CMK (cell line): ENCODE results near the gene MGMT.
"Not testable (repeated sequence)": the region's sequence is repeated elsewhere in the genome, so short reads cannot be mapped to it uniquely, and the experiment has no call there.

ENCODE experiments used
- DNase-seq: peaks from one replicate; pipeline ENCODE4 v3.0.0-alpha.2; 2010; ENCODE audit warnings: low read depth

Gene MGMT

GRCh38 chr10:129466703-129467358 is at the start of gene MGMT:
Gene MGMT, plus strand, starts transcription at chr10:129467241.
- peak; percentile 67 for DNase-seq

- no peak for DNase-seq
Observed at GRCh38 chr10:129417870-129418269, 49.2 kb upstream of the MGMT start.

- no peak for DNase-seq
Observed at GRCh38 chr10:129418496-129419225, 48.4 kb upstream of the MGMT start.

DNA sequence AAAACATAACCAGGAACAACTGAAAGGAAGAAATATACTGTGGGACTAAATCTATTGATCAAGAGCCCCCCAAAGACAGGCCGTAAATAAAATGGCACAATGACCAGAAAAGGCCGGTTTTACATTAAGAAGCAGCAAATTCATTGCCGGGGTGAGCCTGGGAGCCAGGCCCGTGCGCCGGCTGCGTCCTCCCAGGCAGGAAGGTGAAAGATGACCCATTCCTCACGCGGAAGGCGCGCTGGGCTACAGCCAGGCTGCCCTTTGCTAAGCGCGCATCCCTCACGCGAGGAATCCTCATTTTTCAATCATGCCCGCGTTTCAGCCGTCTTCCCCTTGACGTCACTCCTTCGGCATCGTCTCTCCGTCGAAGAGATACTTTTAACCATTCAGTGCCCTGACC is 47.6 kb upstream of the MGMT start:
- DNase-seq, result no peak

GRCh38 chr10:129421399-129422010 is 45.5 kb upstream of the MGMT start:
- no peak for DNase-seq

GRCh38 chr10:129424978-129425377 is 42.1 kb upstream of the MGMT start:
- no peak for DNase-seq

DNA sequence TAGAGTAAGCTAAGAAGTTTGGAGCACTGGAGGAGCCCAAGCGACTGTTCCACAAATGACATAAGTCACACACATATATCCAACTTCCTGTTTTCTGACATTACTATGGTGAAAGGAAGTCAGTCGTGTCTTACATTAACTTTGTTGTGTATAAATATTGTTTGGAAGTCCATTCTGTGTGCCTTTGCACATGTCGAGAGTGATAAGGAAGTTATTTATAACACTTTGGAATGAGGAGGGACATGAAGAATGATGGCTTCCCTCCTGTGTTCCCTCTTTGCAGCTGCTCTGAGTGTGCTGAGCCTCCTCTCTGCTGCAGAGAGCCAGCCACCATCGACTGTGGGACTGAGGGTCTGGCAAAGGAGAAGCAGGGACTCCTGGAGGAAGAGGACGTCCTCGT is 40.4 kb upstream of the MGMT start:
- no peak for DNase-seq

DNA sequence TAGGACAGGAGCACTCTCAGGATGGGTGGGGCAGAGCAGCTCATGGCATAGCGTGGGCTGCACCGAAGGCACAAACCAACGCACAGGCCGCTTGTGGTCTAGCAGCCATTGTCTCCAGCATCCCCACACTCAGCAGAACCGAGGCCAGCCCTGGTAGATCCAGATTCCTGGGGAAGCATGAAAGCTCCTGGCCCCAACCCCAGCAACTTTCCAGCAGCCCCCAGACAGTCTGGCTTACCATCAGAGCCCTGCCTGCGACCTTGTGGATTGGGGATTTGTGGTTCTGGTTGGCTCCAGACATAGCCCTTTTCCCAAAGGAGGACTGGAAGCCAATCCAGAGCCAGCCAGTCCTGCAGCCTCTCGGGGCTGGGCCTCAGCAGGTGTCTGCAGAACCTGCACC is 33.8 kb upstream of the MGMT start:
- no peak for DNase-seq

DNA sequence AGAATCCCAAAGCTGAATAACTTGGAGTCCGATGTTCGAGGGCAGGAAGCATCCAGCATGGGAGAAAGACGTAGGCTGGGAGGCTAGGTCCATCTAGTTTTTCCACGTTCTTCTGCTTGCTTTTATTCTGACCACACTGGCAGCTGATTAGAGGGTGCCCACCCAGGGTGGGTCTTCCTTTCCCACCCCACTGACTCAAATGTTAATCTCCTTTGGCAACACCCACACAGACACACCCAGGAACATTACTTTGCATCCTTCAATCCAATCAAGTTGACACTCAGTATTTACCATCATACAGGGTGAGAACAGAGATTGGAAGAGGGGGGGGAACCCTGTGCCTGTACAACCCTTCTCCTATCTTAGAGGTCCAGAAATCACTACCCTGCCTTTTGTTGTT is 31.3 kb upstream of the MGMT start:
- DNase-seq, result not testable (repeated sequence)

DNA sequence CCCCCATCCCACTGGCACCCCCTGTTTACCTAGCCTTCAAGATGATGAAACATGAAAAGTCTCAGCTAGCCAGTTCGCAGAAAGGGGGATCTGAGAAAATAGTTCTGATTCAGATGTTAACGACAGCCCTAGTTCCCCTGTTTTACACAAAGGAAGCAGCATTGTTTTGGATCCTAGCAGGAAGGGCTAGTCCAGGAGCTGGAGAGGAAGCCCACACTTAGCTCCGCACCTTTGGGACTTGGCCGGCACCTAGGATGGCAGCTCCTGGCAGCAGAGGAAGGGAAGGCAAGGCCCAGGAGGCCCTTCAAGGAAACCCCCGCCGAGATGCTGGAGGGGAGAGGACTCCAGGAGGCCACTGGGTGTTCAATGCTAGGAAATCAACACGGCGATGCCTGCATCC is 29.0 kb upstream of the MGMT start:
- DNase-seq, result no peak

DNA sequence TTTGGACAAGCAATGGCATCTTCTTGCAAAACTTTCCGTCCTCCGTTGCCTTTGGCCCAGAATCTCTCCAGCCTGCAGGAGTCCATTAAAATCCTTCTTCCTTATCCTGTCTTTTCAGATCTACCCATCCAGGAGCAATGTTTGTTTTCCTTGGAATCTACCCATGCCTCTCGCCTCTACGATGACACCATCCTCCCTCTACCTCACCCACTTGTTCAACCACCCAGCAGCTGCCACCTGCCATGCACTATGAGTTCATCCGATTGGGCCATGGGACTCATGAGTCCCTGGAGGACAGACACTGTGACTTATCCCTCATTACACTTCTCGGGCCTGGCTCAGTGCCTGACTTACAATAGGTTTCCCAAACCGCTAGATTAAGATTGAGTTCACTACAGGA is 26.8 kb upstream of the MGMT start:
- no peak for DNase-seq

GRCh38 chr10:129440722-129441316 is 26.2 kb upstream of the MGMT start:
- no peak for DNase-seq

- no peak for DNase-seq
Observed at GRCh38 chr10:129441372-129442009, 25.6 kb upstream of the MGMT start.

DNA sequence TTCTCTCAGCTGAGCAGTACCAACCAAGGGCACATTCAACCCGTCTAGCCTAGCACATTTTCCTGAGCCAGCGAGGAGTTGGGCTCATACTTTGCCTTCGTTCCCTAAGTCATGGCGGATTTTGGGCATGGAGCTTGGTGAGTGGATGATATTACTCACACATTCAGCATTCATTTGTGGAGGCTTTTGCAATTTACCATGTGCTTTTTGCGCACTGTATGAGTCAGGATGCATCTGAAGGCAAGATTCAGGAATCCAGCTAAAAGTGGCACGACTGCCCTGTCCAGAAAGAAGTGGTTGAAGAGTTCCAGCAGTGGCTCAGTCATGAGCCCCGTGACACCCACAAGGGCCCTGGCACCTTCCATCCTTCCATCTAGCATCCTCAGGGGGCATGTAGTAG is 24.2 kb upstream of the MGMT start:
- DNase-seq, result no peak

GRCh38 chr10:129444359-129444758 is 22.7 kb upstream of the MGMT start:
- DNase-seq, result no peak

DNA sequence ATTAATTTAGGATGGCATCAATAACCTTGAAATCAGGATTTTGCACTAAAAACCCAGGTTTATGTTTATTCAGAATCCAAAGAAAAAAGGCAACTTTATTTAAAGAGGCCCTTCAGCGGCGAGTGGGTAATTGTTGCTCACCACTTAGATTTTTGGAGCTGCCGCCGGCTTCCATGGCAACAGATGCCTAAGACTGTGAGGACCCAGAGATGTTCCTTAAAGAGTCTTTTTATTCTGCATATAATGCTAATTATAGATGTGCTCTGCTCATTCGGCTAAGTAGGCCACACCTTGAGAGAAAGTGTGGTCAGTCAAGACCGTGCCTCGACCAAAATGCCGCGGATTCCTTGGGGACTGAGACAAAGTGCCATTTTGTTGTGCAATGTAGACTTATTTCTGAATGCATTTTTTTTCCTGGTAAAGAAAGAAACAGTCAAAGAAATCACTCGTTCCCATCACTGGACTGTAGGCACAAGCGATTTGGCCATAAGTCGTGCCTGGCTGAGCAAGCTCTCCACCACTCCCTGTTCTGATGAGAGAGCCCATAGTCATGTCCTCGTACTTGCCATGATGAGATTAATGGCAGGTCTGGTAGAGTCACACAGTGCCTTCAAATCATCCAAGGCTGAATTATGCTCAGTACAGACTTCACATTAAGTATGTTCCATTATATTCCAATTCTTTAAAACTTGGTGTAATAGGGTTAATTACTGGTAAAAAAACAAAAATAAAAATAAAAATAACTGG is 21.4 kb upstream of the MGMT start:
- no peak for DNase-seq

DNA sequence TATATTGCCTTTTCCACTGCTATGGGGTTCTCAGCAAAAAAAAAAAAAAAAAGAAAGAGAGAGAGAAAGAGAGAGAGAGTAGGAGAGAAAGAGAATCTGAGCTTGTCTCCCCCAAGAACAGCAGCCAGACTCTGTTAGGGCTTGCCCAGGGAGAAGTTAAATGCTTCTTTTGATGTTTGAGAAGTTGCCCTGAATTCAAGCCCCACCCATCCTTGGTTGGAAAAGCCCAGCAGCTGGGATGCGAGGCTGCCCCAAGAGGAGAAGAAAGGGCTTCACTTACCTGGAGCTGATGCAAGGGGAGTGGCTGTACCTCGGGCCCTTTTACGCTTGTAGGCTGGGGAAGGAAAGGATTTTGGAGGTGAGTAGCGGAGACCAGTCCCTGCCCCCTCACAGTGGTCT is 20.9 kb upstream of the MGMT start:
- no peak for DNase-seq

- DNase-seq, result no peak
Observed at GRCh38 chr10:129447486-129447885, 19.6 kb upstream of the MGMT start.

DNA sequence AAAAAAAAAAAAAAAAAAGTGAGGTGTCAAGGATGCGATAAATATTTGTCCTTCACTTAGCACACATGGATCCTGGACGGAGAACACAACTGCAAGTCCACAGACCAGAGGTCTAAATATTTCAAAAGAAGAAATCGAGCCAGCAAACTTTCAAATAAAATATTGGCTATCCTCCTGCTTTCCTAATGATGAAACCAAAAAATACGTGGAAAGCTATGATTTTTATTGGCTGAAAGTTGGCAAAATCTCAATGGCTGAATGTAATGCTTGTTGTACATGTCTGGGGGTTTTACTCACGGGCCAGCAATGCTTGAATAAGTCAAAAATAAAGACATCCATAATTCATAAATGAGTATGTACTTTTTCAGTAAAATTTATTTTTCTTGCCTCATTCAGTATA is 19.0 kb upstream of the MGMT start:
- no peak for DNase-seq

GRCh38 chr10:129448539-129448938 is 18.5 kb upstream of the MGMT start:
- DNase-seq, result no peak

DNA sequence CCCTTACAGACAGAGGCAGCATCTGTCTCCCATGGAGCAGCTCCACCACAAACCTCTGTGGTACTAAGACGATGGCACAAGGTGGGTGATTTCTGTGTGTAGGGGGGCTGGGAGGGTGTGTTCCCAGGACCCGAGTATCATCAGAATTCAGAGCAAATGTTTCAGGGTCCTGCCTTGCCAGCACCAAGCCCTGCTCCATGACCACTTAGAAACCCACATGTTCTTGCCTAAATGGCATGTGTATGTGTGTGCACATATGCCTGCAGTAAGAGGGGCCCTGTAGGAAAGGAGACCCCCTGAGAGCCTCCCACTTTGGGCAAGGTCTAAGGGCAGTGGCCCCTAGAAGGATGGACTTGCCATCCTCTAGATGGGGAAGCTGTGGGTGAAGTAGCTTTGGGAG is 17.1 kb upstream of the MGMT start:
- no peak for DNase-seq

DNA sequence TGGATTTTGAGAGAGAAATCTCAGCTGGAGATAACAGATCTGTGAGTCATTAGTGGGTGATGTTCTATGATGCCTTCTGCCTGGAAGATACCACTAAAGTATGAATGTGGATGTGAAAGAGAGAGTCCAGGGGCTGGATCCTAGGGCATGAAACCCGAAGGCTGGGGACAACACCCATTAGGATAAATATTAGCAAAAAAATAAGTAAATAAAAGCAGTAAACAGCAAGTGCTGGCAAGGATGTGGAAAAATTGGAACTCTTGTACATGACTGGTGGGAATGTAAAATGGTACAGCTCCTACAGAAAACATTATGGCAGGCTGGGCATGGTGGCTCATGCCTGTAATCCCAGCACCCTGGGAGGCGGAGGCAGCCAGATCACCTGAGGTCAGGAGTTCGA is 16.6 kb upstream of the MGMT start:
- DNase-seq, result no peak
